NCI-H187 (cell line): Measurements from ENCODE around the gene P4HA1.

Experiments used
- DNase-seq, 2 experiments: peaks; one replicate each; lab custom pipeline; 2025; lab: John Stamatoyannopoulos, UW

The P4HA1 gene

GRCh38 chr10:73093922-73094850, 2.5 kb downstream of the P4HA1 start:
- no peak for DNase-seq

GRCh38 chr10:73092830-73093229, 3.8 kb downstream of the P4HA1 start:
- no peak for DNase-seq

- no peak for DNase-seq
These were observed 8.4 kb downstream of the P4HA1 start for GRCh38 chr10:73088304-73088703.

GRCh38 chr10:73086816-73087215, 9.8 kb downstream of the P4HA1 start:
- no peak for DNase-seq

GRCh38 chr10:73084209-73084608, 12.5 kb downstream of the P4HA1 start:
- DNase-seq: no peak

GRCh38 chr10:73083221-73083620, 13.4 kb downstream of the P4HA1 start:
- DNase-seq: no peak

- DNase-seq: no peak
These were observed 16.7 kb downstream of the P4HA1 start for GRCh38 chr10:73079779-73080541.

- no peak for DNase-seq
These were observed 20.1 kb downstream of the P4HA1 start for GRCh38 chr10:73076360-73077183.

- no peak for DNase-seq
These were observed 20.8 kb downstream of the P4HA1 start for GRCh38 chr10:73075829-73076228.

- DNase-seq: no peak
These were observed 23.0 kb downstream of the P4HA1 start for GRCh38 chr10:73073627-73074026.

GRCh38 chr10:73065441-73065840, 31.2 kb downstream of the P4HA1 start:
- no peak for DNase-seq

- DNase-seq: no peak
These were observed 34.9 kb downstream of the P4HA1 start for GRCh38 chr10:73061743-73062142.

GRCh38 chr10:73060738-73061635, 35.7 kb downstream of the P4HA1 start:
- no peak for DNase-seq

GRCh38 chr10:73060173-73060572, 36.5 kb downstream of the P4HA1 start:
- DNase-seq: no peak

GRCh38 chr10:73058057-73058591, 38.5 kb downstream of the P4HA1 start:
- no peak for DNase-seq

GRCh38 chr10:73054286-73054685, 42.4 kb downstream of the P4HA1 start:
- no peak for DNase-seq

- DNase-seq: no peak
These were observed 43.4 kb downstream of the P4HA1 start for GRCh38 chr10:73053275-73053674.

- no peak for DNase-seq
These were observed 52.0 kb downstream of the P4HA1 start for GRCh38 chr10:73044378-73045285.

- DNase-seq: no peak
These were observed 52.8 kb downstream of the P4HA1 start for GRCh38 chr10:73043766-73044377.
